ENCODE results near the gene GNAI3.

GNAI3 gene

DNA sequence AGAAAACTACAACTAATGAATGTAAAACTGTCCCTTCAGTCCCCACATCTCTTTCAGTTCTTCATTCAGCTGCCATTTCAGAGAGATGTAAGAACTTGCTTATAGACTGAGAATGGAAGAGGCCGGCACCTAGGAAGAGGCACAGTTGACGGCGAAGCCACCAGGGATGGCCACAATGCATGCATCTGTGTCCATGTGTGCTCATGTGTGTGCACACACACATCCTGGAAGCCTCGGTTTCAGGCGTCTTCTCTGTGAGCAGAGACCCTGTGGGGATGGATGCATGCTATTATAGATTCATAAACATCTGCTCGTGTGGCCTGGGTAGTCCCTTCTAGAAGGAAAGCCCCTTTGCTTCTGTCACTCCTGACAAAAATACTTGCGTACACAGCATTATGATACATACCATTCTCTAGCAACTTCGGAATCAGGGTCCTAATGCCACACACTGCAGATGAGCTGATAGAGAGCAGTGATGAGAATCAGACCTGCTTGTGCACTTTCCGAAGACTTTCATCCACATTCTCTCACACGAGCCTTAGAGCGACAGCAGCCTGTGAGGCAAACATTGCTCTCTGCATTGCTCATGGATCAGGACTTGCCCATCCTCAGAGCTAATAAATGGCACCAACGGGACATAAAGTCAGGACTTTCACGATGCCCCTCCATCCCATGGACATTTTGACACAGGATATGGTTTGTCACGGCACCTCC lies 21.2 kb upstream of the GNAI3 start:
- no peak for DNase-seq

- no peak for DNase-seq
Measured at GRCh38 chr1:109527846-109528695, 20.3 kb upstream of the GNAI3 start.

DNA sequence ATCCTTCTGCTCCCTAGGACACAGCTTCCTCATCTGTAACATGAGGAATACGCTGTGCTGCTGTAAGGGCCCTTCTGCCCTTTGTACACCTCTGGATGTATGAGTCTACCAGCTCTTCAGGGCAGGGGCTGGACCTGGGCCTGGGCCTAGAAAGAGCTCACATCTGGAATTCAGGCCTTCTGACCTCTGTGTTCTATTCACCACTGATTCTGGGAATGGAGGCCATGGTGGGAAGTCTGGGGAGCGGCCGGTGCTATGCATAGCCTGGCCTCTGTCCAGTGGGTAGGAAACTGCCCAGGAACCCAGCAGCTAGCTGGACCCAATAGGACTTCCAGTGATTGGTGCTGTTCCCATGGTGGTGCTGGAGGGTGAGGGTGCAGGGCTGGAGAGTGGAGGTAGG lies 19.7 kb upstream of the GNAI3 start:
- DNase-seq = no peak

DNA sequence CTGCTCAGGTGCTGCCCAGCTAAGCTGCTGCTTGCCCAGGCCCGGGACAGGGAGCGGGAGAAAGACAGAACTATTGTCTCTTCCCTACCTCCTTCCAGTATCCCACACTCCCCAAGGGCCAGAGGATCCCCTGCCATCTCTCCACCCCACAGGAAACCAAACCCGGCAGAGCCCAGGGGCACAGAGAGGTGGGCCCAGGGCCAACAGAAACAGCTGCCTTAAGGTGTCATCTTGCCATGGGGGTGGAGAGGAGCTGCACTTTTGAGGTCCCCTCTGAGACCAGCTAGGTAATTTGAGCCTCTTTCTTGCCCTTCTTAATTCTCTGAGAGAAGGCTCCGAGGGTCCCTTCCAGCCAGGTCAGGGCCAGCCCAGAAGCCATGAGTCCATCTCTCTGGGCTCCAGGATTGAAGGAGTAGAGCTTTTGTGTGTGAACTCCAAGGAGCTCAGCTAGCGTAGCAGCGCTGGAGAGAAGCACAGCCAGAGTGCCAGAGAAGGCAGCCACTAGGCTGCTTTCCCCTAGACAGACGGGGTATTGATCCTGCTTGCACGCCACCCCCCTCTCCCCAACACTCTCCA lies 18.4 kb upstream of the GNAI3 start:
- DNase-seq = no peak

DNA sequence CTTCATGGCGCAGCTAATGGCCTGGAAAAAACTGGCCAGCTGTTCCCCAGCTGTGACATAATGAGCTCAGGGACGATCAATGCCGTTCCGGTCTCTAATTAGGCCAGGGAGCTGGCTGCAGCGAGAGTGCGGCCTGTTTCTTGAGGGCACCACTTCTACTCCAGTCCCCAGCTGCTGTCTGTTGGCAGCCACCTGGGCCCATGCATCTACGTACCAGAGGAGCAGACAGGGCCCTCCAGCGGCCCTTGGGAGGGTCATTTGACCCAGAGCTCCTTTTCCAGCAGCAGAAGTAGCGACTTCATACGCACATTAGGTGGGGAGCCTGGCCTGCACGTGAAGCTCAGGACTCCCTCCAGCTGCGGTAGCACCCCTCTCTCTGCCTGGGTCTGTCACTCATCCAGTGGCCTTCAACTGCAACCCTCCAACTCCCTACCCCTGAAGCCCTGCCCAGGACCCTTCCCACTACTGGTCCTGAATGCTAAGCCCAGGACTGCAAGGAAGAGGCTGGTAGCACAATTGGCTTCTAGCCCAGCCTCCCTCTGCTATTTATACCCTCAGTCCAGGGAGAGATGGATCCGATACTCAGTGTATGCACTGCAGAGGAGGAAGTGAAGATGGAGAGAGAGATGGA lies 17.8 kb upstream of the GNAI3 start:
- DNase-seq = no peak

DNA sequence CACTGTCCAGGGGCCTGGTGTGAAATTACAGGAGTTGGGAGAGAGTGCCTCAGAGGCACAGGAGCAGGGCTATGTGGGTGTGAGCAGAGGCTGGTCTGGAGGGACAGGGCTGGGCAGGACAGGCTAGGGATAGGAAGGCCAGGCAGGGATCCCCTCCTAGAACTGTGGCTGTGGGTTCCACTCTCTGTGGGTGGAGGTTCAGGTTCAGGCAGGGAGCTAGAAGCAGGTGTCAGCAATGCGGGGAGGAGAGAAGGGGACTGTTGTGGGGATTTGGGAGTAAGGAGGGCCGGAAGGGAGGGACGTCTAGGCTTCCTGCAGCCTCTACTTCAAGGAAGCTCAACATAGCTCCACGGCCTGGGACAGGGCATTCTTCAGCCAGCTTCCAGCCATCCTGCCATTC lies 17.0 kb upstream of the GNAI3 start:
- no peak for DNase-seq

DNA sequence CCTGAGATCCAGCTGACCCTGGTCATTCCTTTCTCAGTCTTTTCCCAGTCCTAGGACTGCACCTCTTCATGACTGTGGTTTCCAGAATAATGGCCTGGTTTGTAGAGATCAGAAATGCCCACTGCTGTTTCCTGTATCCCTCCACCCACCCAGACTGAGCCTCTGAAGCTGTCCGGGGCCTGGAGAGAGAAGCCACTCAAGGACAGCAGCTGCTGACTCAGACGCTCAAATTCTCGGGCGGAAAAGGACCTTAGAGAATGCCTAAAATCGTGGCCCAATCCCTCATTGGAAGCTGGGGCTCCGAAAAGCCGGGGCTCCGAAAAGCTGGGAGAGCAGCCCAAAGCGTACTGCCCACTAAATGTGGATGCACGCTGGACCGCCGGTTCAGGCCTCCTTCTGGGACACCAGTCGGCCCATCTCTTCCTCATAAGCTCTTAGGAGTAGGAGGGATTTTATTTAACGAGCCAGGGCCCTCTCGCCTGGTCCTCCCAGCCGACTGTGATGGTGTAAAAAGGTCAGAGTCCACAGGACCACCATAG lies 16.5 kb upstream of the GNAI3 start:
- DNase-seq = no peak

DNA sequence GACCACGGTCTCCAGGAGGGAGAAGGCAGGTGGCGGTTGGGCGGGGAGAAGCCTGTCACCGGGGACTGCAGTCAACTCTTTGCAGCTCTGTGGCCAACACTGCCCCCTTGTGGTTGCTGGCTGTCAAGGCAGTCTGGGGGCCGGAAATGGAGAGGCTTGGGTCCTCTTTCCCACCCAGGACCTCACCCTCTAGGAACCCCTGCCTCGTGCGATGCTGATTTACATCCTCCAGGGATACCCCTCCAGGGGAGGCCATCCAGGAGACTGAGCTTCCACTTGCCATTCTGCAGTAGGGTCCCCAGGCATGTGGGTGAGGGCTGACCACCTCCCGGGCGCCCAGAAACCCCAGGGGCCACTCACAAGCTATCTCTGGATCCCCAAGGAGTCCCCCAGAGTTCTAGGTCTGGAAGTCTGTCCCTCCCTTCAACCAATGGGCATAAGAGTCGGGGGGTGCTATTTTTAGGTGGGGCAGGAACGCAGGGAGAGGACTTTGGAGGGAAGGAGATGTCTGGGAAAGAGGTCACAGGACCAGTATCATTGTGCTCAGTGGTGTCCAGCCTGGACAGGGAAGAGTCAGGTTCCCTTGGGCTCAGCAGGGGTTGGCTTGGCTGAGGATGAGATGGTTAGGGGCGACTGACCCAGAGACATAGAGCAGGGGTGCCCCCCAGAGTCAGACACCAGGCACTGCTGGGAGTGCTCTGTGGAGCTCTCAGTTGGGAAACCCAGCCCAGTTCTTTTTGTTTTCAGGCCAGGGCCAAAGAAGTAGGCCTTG lies 15.9 kb upstream of the GNAI3 start:
- DNase-seq = no peak

- no peak for DNase-seq
Measured at GRCh38 chr1:109534307-109534858, 14.0 kb upstream of the GNAI3 start.

DNA sequence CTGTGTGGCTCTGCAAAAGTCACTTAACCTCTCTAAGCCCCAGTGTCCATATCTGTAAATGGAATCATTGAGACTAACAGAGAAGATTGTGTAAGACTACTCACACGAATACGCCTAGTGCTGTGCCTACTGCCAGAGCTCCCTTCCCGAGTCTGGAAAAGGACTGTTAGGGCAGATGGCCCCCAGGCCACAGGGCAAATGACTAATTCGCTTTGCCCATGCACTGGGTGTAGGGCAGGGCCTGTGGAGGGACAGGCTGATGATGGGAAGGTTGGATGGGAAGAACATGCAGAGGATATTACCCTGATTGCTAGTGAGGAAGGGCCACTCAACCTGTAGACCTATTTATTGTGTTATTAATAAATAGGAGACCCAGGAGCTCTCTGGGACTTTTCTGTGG lies 12.9 kb upstream of the GNAI3 start:
- no peak for DNase-seq

DNA sequence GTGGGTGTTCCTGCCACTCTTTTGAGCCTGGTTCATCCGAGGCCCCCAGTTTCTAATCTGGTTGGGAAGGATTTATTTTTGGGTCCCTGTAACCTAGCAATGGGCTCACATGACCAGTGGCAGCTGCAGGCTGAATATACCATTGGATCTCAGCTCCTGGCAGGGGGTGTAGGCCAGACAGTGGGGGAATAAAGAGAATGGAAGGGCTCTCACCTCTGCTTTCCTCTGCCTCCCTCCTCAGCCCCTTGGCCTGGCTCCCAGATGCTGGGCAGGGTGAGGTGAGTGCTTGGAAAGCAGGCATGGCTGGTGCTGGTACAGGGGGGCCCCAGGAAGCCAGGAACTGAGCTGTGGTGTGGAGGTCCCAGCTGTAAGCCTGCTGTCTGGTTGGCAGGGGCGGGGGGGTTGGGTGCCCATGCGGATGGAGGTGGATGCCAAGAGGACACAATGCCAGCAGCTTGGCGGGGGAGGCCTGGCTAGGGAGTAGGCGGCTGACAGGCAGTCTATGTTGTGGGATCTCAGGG lies 12.4 kb upstream of the GNAI3 start:
- no peak for DNase-seq

- no peak for DNase-seq
Measured at GRCh38 chr1:109537450-109538178, 10.8 kb upstream of the GNAI3 start.

DNA sequence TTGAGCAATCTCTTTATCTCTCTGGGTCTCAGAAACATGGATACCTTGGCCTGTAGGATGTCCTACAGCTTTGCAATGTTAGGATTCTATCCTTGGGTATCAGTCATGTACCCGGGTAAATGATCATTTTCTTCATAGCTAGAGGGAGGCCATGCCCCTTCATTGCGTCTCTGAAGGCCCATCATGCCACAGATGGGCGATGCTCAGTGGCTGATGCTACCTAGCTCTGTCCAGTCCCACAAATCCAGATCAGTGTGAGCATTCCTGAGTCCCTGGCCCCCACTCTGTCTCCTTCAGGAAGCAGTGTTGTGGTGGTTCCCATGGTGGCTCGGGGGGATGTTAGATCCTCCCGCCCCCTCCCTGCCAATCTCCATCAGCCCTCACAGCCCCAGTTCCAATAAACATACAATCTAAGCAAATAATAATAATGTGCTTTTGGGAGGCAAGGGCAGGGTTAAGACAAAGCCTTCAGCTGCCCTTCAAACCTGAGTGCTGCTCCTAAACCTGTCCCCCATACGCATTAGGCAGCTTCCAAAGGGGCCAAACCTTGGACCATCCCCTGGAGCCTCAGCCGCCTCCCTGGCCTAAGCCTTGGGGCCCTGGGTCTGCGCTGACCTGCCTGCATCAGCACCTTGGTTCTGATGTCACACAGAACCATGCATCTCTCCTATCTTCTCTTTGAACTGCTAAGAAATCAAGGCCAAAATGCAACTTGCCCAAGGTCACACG lies 9.4 kb upstream of the GNAI3 start:
- no peak for DNase-seq

DNA sequence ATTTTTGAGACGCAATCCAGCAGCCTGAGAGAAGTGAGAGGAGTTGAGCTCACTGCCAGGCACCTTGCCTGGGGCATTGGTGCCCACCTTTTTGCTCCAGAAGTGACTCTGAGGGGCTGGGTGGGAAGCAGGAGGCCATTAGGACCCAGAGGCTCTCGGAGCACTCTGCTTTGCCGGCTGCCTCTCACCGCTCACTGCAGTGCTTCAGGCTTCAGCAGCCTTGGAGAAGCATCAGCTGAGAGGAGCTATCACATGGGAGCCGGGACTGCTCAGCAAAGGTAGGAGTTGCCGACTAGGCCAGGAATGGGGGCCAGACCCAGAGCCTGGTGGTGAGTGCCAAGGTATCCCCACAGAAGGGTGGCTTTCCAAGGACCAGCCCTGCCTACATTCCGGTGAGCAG lies 8.7 kb upstream of the GNAI3 start, which contains the start of gene GPR61:
Gene GPR61, plus strand, starts transcription at position 197 of the 400 bp plus-strand sequence. CDS start 3,151 bp downstream, outside the sequence.
- DNase-seq = no peak

- no peak for DNase-seq
Measured at GRCh38 chr1:109541102-109541501, 7.3 kb upstream of the GNAI3 start.

GRCh38 chr1:109542657-109543056 lies 5.8 kb upstream of the GNAI3 start:
- no peak for DNase-seq

DNA sequence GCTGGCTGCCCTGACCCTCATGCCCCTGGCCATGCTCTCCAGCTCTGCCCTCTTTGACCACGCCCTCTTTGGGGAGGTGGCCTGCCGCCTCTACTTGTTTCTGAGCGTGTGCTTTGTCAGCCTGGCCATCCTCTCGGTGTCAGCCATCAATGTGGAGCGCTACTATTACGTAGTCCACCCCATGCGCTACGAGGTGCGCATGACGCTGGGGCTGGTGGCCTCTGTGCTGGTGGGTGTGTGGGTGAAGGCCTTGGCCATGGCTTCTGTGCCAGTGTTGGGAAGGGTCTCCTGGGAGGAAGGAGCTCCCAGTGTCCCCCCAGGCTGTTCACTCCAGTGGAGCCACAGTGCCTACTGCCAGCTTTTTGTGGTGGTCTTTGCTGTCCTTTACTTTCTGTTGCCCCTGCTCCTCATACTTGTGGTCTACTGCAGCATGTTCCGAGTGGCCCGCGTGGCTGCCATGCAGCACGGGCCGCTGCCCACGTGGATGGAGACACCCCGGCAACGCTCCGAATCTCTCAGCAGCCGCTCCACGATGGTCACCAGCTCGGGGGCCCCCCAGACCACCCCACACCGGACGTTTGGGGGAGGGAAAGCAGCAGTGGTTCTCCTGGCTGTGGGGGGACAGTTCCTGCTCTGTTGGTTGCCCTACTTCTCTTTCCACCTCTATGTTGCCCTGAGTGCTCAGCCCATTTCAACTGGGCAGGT lies 5.0 kb upstream of the GNAI3 start:
- no peak for DNase-seq

DNA sequence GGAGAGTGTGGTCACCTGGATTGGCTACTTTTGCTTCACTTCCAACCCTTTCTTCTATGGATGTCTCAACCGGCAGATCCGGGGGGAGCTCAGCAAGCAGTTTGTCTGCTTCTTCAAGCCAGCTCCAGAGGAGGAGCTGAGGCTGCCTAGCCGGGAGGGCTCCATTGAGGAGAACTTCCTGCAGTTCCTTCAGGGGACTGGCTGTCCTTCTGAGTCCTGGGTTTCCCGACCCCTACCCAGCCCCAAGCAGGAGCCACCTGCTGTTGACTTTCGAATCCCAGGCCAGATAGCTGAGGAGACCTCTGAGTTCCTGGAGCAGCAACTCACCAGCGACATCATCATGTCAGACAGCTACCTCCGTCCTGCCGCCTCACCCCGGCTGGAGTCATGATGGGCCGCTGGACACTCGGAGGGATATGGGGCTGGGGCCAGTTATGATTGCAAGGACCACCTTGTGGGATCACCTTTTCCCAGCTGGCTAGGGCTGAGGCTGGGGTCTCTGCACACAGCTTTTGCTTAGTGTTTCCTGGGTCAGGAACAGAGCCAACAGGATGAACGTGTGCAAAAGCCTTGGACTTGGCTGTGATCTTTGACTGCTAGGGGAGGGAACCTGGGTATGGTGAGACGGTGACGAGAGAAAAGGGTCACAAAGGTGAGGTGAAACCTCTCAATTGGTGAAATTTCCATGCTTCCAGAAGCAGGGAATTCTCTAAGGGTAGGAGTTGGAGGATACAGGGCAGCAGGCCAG lies 4.3 kb upstream of the GNAI3 start:
- DNase-seq = no peak
